MCF 10A (cell line): ENCODE results near the gene VSTM2B. TPM values are rescaled to one million over a fixed set of nuclear protein-coding genes. Genes with fewer than 3 reads are reported as not detected.
"Not testable (repeated sequence)": the region's sequence is repeated elsewhere in the genome, so short reads cannot be mapped to it uniquely, and the experiment has no call there.

Experiments used
- BruUV-seq: library from RNA; stranded (reverse); fragments of 400-500 nt; replicated peaks from 2 replicates; lab custom pipeline; 2021; lab: Mats Ljungman, UMichigan
- CTCF ChIA-PET: fragments of 300-600 bp; sonication (Branson Sonifier 250); formaldehyde crosslinking; extraction: SDS; loops from one replicate; lab custom pipeline; 2021; ENCODE audit warnings: antibody characterized with exemption, inconsistent platforms; lab: Yijun Ruan, JAX
- POLR2A ChIA-PET: fragments of 300-600, 350-650 bp; sonication (Branson Sonifier 250); formaldehyde crosslinking; extraction: SDS; loops from one replicate; lab custom pipeline; 2020; ENCODE audit warnings: antibody characterized with exemption, inconsistent platforms; lab: Yijun Ruan, JAX
- DNase-seq: peaks from one replicate; pipeline ENCODE4 v3.0.0-alpha.2; 2018; ENCODE audit not compliant: unreplicated experiment
- H3K27ac Mint-ChIP-seq: one replicate; pipeline ENCODE4 v1.8.0; 2022; ENCODE audit warnings: mild to moderate bottlenecking, low read depth, mixed read lengths; ENCODE audit not compliant: unreplicated experiment
- H3K27me3 Mint-ChIP-seq: one replicate; pipeline ENCODE4 v1.8.0; 2022; ENCODE audit warnings: mixed read lengths; ENCODE audit not compliant: insufficient read depth, unreplicated experiment
- H3K36me3 Mint-ChIP-seq: one replicate; pipeline ENCODE4 v1.8.0; 2022; ENCODE audit warnings: mild to moderate bottlenecking, moderate library complexity, mixed read lengths; ENCODE audit not compliant: insufficient read depth, unreplicated experiment
- H3K4me1 Mint-ChIP-seq: one replicate; pipeline ENCODE4 v1.8.0; 2022; ENCODE audit warnings: mixed read lengths; ENCODE audit not compliant: insufficient read depth, unreplicated experiment
- H3K4me3 Mint-ChIP-seq: one replicate; pipeline ENCODE4 v1.8.0; 2022; ENCODE audit warnings: mild to moderate bottlenecking, moderate library complexity, mixed read lengths; ENCODE audit not compliant: unreplicated experiment
- H3K9me3 Mint-ChIP-seq: one replicate; pipeline ENCODE4 v1.8.0; 2022; ENCODE audit warnings: mixed read lengths; ENCODE audit not compliant: unreplicated experiment
- CTCF ChIP-seq: fragments of 200-600 bp; IDR thresholded peaks from one replicate; pipeline ENCODE4 v1.8.0; 2022; ENCODE audit warnings: antibody characterized with exemption, mild to moderate bottlenecking; ENCODE audit not compliant: unreplicated experiment
- intact Hi-C: fragments of 100-400 bp; cut with micrococcal nuclease; formaldehyde crosslinking; loops from 2 replicates; pipeline ENCODE4 v1.14.1; 2022
- total RNA-seq: library from RNA; stranded (reverse); gene quantifications from 2 replicates; pipeline ENCODE4 v1.2.3, GENCODE V29; 2022

VSTM2B gene
- total RNA-seq, 1 experiment from 2014 or later: not detected

DNA sequence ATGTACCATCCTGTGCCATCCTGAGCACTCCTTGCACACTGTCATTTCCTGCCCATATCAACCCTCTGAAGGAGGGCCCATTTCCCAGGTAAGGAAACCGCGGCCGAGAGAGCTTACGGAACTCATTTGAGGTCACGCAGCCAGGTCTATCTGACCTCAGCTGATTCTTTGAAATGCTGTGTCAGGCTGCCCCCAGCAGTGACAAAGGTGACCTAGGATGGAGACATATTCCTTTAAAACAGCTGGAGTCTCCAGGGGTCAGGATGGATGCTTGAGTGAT, 42.2 kb upstream of the VSTM2B start:
- DNase-seq: no peak
- intact Hi-C loops: no loop called here
- Mint-ChIP-seq H3K36me3 (no peaks in the 10 kb centered on the region), H3K4me3 (no peak overlapping the region), H3K27me3 (no peaks in the 10 kb centered on the region), H3K9me3 (peaks cover 31% of the 10 kb centered on the region), H3K27ac (no peak overlapping the region), H3K4me1 (no peaks in the 10 kb centered on the region)
- no peak for TF ChIP-seq CTCF
- CTCF ChIA-PET: no interaction called here
- POLR2A ChIA-PET: no interaction called here
- BruUV-seq: no TSS peak

- no TSS peak for BruUV-seq
- ChIA-PET POLR2A (no interaction called here), CTCF (no interaction called here)
- H3K27ac Mint-ChIP-seq: no peak overlapping the region
- no peak for DNase-seq
- no peaks in the 10 kb centered on the region for H3K27me3 Mint-ChIP-seq
- H3K4me3 Mint-ChIP-seq: no peak overlapping the region
- H3K4me1 Mint-ChIP-seq: no peaks in the 10 kb centered on the region
- no peak for TF ChIP-seq CTCF
- intact Hi-C loops: no loop called here
- no peaks in the 10 kb centered on the region for H3K36me3 Mint-ChIP-seq
- H3K9me3 Mint-ChIP-seq: peaks cover 31% of the 10 kb centered on the region
These were observed 41.7 kb upstream of the VSTM2B start for GRCh38 chr19:29483944-29484581.

DNA sequence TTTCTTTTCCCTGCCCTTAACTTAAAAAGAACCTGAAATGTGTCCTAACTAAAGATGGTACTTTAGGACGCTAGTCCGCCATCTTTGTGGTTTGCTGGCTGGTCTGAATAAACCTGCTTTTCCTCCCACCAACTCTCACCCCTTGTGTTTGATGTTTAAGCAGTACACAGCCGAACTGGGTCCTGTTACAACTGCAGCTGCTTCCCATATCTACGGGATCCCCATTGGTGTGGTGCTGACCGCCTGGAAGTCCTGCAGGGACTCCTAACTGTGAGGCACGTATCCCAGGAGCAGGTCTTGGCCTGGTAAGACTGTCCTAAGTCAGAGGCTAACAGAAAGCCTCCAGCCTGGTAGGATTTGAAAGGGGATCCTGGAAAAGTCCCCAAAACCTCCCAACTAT, 40.9 kb upstream of the VSTM2B start:
- no peak for TF ChIP-seq CTCF
- no peaks in the 10 kb centered on the region for H3K4me1 Mint-ChIP-seq
- intact Hi-C loops: no loop called here
- H3K27me3 Mint-ChIP-seq: no peaks in the 10 kb centered on the region
- ChIA-PET CTCF (no interaction called here), POLR2A (no interaction called here)
- DNase-seq: no peak
- H3K4me3 Mint-ChIP-seq: no peak overlapping the region
- H3K27ac Mint-ChIP-seq: no peak overlapping the region
- H3K36me3 Mint-ChIP-seq: no peaks in the 10 kb centered on the region
- H3K9me3 Mint-ChIP-seq: peaks cover 31% of the 10 kb centered on the region
- no TSS peak for BruUV-seq

- peaks cover 31% of the 10 kb centered on the region for H3K9me3 Mint-ChIP-seq
- TF ChIP-seq CTCF: no peak
- H3K4me1 Mint-ChIP-seq: no peaks in the 10 kb centered on the region
- H3K36me3 Mint-ChIP-seq: no peaks in the 10 kb centered on the region
- CTCF ChIA-PET: no interaction called here
- H3K27me3 Mint-ChIP-seq: no peaks in the 10 kb centered on the region
- POLR2A ChIA-PET: no interaction called here
- BruUV-seq: no TSS peak
- no peak overlapping the region for H3K27ac Mint-ChIP-seq
- intact Hi-C loops: no loop called here
- DNase-seq: no peak
- no peak overlapping the region for H3K4me3 Mint-ChIP-seq
These were observed 40.5 kb upstream of the VSTM2B start for GRCh38 chr19:29485293-29485692.

DNA sequence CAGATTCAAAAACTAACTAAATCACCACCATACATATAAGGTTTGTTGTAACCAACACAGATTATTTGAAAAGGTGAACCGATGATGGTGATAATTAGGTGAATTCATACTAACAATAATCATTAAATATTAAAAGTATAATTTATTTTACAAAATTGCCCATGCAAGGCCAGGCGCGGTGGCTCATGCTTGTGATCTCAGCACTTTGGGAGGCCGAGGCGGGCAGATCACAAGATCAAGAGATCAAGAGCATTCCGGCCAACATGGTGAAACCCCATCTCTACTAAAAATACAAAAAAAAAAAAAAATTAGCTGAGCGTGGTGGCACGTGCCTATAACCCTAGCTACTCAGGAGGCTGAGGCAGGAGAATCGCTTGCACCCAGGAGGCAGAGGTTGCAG, 38.8 kb upstream of the VSTM2B start:
- H3K27me3 Mint-ChIP-seq, intact Hi-C loops, H3K27ac Mint-ChIP-seq, CTCF ChIA-PET, H3K4me1 Mint-ChIP-seq, BruUV-seq, POLR2A ChIA-PET, DNase-seq, H3K4me3 Mint-ChIP-seq, H3K36me3 Mint-ChIP-seq: not testable (repeated sequence)
- peaks cover 36% of the 10 kb centered on the region for H3K9me3 Mint-ChIP-seq
